HepG2 (cell line): ENCODE data around the gene CEBPE. TPM values are rescaled to one million over a fixed set of nuclear protein-coding genes. Genes with fewer than 3 reads are reported as not detected.
A peak's percentile ranks its signal among the peaks of the same experiment; 100 is the strongest.

Experiments
- AGO2 ChIP-seq: fragments of 200-400 bp; formaldehyde crosslinking; optimal IDR thresholded peaks from 2 replicates; pipeline ENCODE3; 2017; ENCODE audit warnings: mild to moderate bottlenecking, low read depth, low read length, moderate library complexity
- CENPT ChIP-seq: sonication (generic); formaldehyde crosslinking; IDR thresholded peaks from 2 replicates; pipeline ENCODE4 v1.8.0; 2022; ENCODE audit warnings: low read depth, mild to moderate bottlenecking, moderate library complexity, missing genetic modification reagents
- FOXA1 ChIP-seq, 2 experiments: fragments of 450-650 bp in 1 of 2; sonication (generic) in 1 of 2; formaldehyde crosslinking in 1 of 2; IDR thresholded peaks; 2 replicates each; pipeline versions ENCODE4 v1.4.0 to v1.6.1; 2016 to 2020; ENCODE audit warnings: missing genetic modification reagents in 1 of 2
- FOXK2 ChIP-seq: fragments of 450-650 bp; IDR thresholded peaks from 2 replicates; pipeline ENCODE4 v1.6.1; 2016
- IKZF4 ChIP-seq: sonication (generic); formaldehyde crosslinking; IDR thresholded peaks from 2 replicates; pipeline ENCODE4 v1.5.1; 2020; ENCODE audit warnings: borderline replicate concordance, mild to moderate bottlenecking, low read depth, missing genetic modification reagents; ENCODE audit errors: not compliant biosample characterization
- NCOA1 ChIP-seq: sonication (generic); formaldehyde crosslinking; IDR thresholded peaks from 2 replicates; pipeline ENCODE4 v1.9.0; 2021; ENCODE audit warnings: missing genetic modification reagents
- PCBP2 ChIP-seq: fragments of 200-400 bp; formaldehyde crosslinking; optimal IDR thresholded peaks from 2 replicates; pipeline ENCODE3; 2018; ENCODE audit warnings: low read length, low read depth; ENCODE audit not compliant: poor library complexity, severe bottlenecking
- PPARG ChIP-seq: conservative IDR thresholded peaks from 2 replicates; pipeline ENCODE4 v1.6.1; 2016; ENCODE audit warnings: missing biosample characterization, missing genetic modification reagents
- PTBP1 ChIP-seq: fragments of 200-400 bp; formaldehyde crosslinking; IDR thresholded peaks from 2 replicates; pipeline ENCODE4 v1.6.1; 2018; ENCODE audit warnings: low read length, low read depth; ENCODE audit not compliant: poor library complexity, severe bottlenecking
- SIN3A ChIP-seq: IDR thresholded peaks from 2 replicates; pipeline ENCODE4 v1.6.1; 2011; ENCODE audit warnings: low read depth, mild to moderate bottlenecking, control low read depth, low read length, borderline replicate concordance
- SMC3 ChIP-seq: IDR thresholded peaks from 2 replicates; pipeline ENCODE4 v1.6.1; 2011; ENCODE audit warnings: low read length, improper control_type of control experiment
- SNAI1 ChIP-seq: sonication (generic); formaldehyde crosslinking; IDR thresholded peaks from 2 replicates; pipeline ENCODE4 v1.5.0; 2020; ENCODE audit warnings: mild to moderate bottlenecking, missing genetic modification reagents, borderline replicate concordance
- ZBTB7B ChIP-seq: sonication (generic); formaldehyde crosslinking; IDR thresholded peaks from 2 replicates; pipeline ENCODE4 v1.4.0; 2020; ENCODE audit warnings: missing genetic modification reagents
- ZC3H13 ChIP-seq: sonication (generic); formaldehyde crosslinking; IDR thresholded peaks from 2 replicates; pipeline ENCODE4 v1.8.1; 2023; ENCODE audit warnings: mild to moderate bottlenecking, missing genetic modification reagents, moderate library complexity
- ZNF382 ChIP-seq: sonication (generic); formaldehyde crosslinking; IDR thresholded peaks from 2 replicates; pipeline ENCODE4 v1.5.0; 2020; ENCODE audit warnings: missing genetic modification reagents, mild to moderate bottlenecking, borderline replicate concordance
- ZNF546 ChIP-seq: sonication (generic); formaldehyde crosslinking; conservative IDR thresholded peaks from 2 replicates; pipeline ENCODE4 v1.8.1; 2023; ENCODE audit warnings: mild to moderate bottlenecking, missing genetic modification reagents
- ZNF547 ChIP-seq: sonication (generic); formaldehyde crosslinking; IDR thresholded peaks from 2 replicates; pipeline ENCODE4 v1.5.1; 2020; ENCODE audit warnings: mild to moderate bottlenecking, missing genetic modification reagents
- ZNF672 ChIP-seq: sonication (generic); formaldehyde crosslinking; IDR thresholded peaks from 2 replicates; pipeline ENCODE4 v1.8.1; 2022; ENCODE audit warnings: missing genetic modification reagents
- polyA plus RNA-seq, 8 experiments: library from polyadenylated mRNA; depleted of rRNA in 3 of 8; stranded (reverse) in 7 of 8; unstranded in 1 of 8; fragments of >200 nt; fragmentation: Illumina TruSeq in 4 of 8; extraction: Trizol in 4 of 8; gene quantifications; 2 replicates each; pipeline versions ENCODE4 v1.2.1 to v1.2.3, GENCODE V29; 2011 to 2016; ENCODE audit warnings: low read depth in 4 of 8, missing spikeins in 1 of 8, mixed read lengths in 1 of 8; ENCODE audit not compliant: insufficient read depth in 1 of 8
- total RNA-seq, 5 experiments: library from RNA; depleted of rRNA; stranded (reverse); fragments of >200 nt; fragmentation: Illumina TruSeq; extraction: Trizol; gene quantifications; 2 replicates each; pipeline ENCODE4 v1.2.3, GENCODE V29; 2016; ENCODE audit warnings: low read depth in 1 of 5
- TF ChIP-seq, protein P1 (sequence below), 2 experiments: IDR thresholded peaks; 2 replicates each; pipeline ENCODE4 v1.6.1; 2011 to 2012; ENCODE audit warnings: low read length in 2 of 2, borderline replicate concordance in 1 of 2, low read depth in 1 of 2, mild to moderate bottlenecking in 1 of 2, moderate library complexity in 1 of 2
- TF ChIP-seq, protein P2 (sequence below): sonication (generic); formaldehyde crosslinking; IDR thresholded peaks from 2 replicates; pipeline ENCODE4 v1.4.0; 2020; ENCODE audit warnings: missing genetic modification reagents
- TF ChIP-seq, protein P3 (sequence below): sonication (generic); formaldehyde crosslinking; IDR thresholded peaks from 2 replicates; pipeline ENCODE4 v1.8.0; 2022; ENCODE audit warnings: mild to moderate bottlenecking, missing genetic modification reagents; ENCODE audit not compliant: insufficient replicate concordance
- TF ChIP-seq, protein P4 (sequence below): sonication (generic); formaldehyde crosslinking; IDR thresholded peaks from 2 replicates; pipeline ENCODE4 v1.4.0; 2020; ENCODE audit warnings: missing genetic modification reagents, borderline replicate concordance

CEBPE gene
- total and polyA plus RNA-seq, 2 of the 13 experiments (the other 11 are each of a cell fraction or from before 2014, with no cell fraction given), result 0.09 to 0.11 TPM

DNA sequence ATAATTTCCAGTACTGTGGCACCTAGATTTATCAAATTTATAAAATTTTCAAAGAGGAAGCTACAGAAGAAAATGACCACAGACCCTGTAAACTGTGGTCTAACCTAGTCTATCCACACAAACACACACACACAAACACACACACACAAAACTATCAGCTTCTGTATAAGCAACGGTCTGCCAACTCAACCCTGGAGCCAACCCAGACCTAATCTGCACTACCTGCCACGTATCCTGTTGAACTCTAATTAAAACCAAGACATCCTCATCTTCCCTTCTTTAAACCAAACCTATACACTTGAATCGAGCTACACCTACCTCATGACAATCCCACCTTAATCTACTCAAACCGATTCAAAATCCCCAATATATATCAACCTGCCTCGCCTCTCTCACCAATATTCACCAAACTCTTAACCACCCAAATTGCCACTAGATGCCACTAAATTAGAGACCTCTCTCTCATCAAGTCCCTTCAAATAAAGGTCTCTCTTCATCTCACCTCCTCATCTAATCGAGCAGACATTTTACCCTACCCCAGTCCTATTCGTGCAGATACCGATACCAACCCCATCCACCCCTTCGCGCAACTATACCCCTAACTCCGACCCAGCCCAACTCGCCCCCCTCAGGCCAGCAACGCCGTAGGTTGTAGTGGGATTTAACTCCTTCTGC lies 24.9 kb downstream of the CEBPE start (continued):
- TF ChIP-seq, protein P1, sequence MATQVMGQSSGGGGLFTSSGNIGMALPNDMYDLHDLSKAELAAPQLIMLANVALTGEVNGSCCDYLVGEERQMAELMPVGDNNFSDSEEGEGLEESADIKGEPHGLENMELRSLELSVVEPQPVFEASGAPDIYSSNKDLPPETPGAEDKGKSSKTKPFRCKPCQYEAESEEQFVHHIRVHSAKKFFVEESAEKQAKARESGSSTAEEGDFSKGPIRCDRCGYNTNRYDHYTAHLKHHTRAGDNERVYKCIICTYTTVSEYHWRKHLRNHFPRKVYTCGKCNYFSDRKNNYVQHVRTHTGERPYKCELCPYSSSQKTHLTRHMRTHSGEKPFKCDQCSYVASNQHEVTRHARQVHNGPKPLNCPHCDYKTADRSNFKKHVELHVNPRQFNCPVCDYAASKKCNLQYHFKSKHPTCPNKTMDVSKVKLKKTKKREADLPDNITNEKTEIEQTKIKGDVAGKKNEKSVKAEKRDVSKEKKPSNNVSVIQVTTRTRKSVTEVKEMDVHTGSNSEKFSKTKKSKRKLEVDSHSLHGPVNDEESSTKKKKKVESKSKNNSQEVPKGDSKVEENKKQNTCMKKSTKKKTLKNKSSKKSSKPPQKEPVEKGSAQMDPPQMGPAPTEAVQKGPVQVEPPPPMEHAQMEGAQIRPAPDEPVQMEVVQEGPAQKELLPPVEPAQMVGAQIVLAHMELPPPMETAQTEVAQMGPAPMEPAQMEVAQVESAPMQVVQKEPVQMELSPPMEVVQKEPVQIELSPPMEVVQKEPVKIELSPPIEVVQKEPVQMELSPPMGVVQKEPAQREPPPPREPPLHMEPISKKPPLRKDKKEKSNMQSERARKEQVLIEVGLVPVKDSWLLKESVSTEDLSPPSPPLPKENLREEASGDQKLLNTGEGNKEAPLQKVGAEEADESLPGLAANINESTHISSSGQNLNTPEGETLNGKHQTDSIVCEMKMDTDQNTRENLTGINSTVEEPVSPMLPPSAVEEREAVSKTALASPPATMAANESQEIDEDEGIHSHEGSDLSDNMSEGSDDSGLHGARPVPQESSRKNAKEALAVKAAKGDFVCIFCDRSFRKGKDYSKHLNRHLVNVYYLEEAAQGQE (IDR thresholded peaks at IDR 0.05; ENCODE audit: borderline replicate concordance in 1 of 2, low read depth in 1 of 2, low read length in 2 of 2), result 0 out of 4 replicates have a peak, but pooled peaks of 1 of the 2 experiments have one; percentile 32
- TF ChIP-seq SIN3A (peak; percentile 24; the same call in 1 of the 2 replicates), CENPT (CRISPR knock-in tag) (no peak), FOXK2 (no peak), ZNF672 (CRISPR knock-in tag) (no peak), SMC3 (no peak), PCBP2 (peak; percentile 80), ZNF547 (CRISPR knock-in tag) (no peak), FOXA1 (IDR thresholded peaks at IDR 0.05) (peak; percentile 10; the same call in 1 of the 2 replicates), FOXA1 (CRISPR knock-in tag; IDR thresholded peaks at IDR 0.05) (no peak), PTBP1 (no peak), NCOA1 (no peak), IKZF4 (CRISPR knock-in tag) (no peak), AGO2 (no peak), PPARG (CRISPR knock-in tag) (peak; percentile 6; the same call in 1 of the 2 replicates), SNAI1 (CRISPR knock-in tag) (0 out of 2 replicates have a peak, but pooled peaks have one; percentile 8), ZBTB7B (CRISPR knock-in tag) (peak; percentile 79), ZC3H13 (CRISPR knock-in tag) (no peak), ZNF382 (CRISPR knock-in tag) (no peak), ZNF546 (CRISPR knock-in tag) (no peak)
- TF ChIP-seq, protein P2, sequence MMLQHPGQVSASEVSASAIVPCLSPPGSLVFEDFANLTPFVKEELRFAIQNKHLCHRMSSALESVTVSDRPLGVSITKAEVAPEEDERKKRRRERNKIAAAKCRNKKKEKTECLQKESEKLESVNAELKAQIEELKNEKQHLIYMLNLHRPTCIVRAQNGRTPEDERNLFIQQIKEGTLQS (CRISPR knock-in tag), result no peak
- TF ChIP-seq, protein P3, sequence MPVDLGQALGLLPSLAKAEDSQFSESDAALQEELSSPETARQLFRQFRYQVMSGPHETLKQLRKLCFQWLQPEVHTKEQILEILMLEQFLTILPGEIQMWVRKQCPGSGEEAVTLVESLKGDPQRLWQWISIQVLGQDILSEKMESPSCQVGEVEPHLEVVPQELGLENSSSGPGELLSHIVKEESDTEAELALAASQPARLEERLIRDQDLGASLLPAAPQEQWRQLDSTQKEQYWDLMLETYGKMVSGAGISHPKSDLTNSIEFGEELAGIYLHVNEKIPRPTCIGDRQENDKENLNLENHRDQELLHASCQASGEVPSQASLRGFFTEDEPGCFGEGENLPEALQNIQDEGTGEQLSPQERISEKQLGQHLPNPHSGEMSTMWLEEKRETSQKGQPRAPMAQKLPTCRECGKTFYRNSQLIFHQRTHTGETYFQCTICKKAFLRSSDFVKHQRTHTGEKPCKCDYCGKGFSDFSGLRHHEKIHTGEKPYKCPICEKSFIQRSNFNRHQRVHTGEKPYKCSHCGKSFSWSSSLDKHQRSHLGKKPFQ (CRISPR knock-in tag), result no peak
- TF ChIP-seq, protein P4, sequence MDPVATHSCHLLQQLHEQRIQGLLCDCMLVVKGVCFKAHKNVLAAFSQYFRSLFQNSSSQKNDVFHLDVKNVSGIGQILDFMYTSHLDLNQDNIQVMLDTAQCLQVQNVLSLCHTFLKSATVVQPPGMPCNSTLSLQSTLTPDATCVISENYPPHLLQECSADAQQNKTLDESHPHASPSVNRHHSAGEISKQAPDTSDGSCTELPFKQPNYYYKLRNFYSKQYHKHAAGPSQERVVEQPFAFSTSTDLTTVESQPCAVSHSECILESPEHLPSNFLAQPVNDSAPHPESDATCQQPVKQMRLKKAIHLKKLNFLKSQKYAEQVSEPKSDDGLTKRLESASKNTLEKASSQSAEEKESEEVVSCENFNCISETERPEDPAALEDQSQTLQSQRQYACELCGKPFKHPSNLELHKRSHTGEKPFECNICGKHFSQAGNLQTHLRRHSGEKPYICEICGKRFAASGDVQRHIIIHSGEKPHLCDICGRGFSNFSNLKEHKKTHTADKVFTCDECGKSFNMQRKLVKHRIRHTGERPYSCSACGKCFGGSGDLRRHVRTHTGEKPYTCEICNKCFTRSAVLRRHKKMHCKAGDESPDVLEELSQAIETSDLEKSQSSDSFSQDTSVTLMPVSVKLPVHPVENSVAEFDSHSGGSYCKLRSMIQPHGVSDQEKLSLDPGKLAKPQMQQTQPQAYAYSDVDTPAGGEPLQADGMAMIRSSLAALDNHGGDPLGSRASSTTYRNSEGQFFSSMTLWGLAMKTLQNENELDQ (CRISPR knock-in tag), result no peak
